Heart left ventricle (tissue), 13 donors: ENCODE measurements around the gene MSI2.

Source experiments
- CTCF ChIP-seq, 12 donors: fragments of 200-600 bp; sonication (generic) in 4 of 12; IDR thresholded peaks; one replicate each; pipeline versions ENCODE4 v1.5.0 to v1.8.0; 2018 to 2022; ENCODE audit warnings: antibody characterized with exemption in 12 of 12, mild to moderate bottlenecking in 5 of 12
- POLR2A ChIP-seq, 2 donors: fragments of 450-650 bp; IDR thresholded peaks; one replicate each; pipeline ENCODE4 v1.6.1; 2017; ENCODE audit warnings: antibody characterized with exemption in 2 of 2, mild to moderate bottlenecking in 2 of 2, moderate library complexity in 2 of 2
- donor health status: ischemic (EF 13 %, LVEDD 7.1; RV severe dilation, severe dysfunction).
- donor health status: DM: no; HTN: yes; CAD: no.
- donor health status: DM: no; HTN: no; CAD: no.
- donor health status: ischemic (EF 25% LVEDD 6.9; RV normal size, moderate dysfunction).
- donor health status: ischemic (EF 25% LVEDD 5.7; RV mildly dilated, moderate dysfunction).
- donor health status: ischemic (EF 35%, LVEDD 5.7; RV mildly dilated, moderate dysfunction).
- donor health status: nonischemic (EF 11% LVEDD 7.7; RV severe dilation, severe dysfunction).
- donor health status: DM: yes; HTN: yes; CAD: no.
- donor health status: PGD.
- donor health status: ischemic (EF 29% LVEDD 5.4; RV normal size, mild dysfunction).
- donor health status: nonischemic (EF 23%, LVEDD 6.1; RV moderate dilation, normal function).

- TF ChIP-seq POLR2A (IDR thresholded peaks at IDR 0.05) (no peak), CTCF (IDR thresholded peaks at IDR 0.05) (no peak)
These were observed 73.3 kb downstream of the MSI2 start for GRCh38 chr17:57329380-57330214.
